Activated T-cell treated with anti-CD3 and anti-CD28 coated beads, Interleukin-2, amount 50 U/mL, for 48 hours (primary cell): ENCODE results near the gene MBOAT7.
"Not testable (repeated sequence)": the region's sequence is repeated elsewhere in the genome, so short reads cannot be mapped to it uniquely, and the experiment has no call there.

Experiments
- DNase-seq, 2 experiments: peaks; one replicate each; pipeline ENCODE4 v3.0.0-alpha.2; 2020

Gene MBOAT7

DNA sequence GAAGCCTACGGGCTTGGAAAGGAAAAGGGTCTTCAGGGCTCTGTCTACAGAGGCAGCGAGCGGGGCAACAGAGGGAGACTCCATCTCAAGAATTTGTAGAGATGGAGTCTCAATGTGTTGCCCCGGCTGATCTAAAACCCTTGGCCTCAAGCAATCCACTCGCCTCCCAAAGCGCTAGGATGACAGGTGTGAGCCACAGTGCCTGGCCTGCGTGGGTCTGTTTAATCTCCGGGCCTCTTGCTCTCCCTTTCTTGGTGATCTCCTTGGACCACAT is 19.3 kb upstream of the MBOAT7 start:
- peak in 1 of 2 experiments; percentile 79 for DNase-seq

- peak; percentile 81 to 82 for DNase-seq
Observed at GRCh38 chr19:54207983-54208783, 18.8 kb upstream of the MBOAT7 start.

GRCh38 chr19:54207676-54207982 is 18.2 kb upstream of the MBOAT7 start:
- DNase-seq = no peak

DNA sequence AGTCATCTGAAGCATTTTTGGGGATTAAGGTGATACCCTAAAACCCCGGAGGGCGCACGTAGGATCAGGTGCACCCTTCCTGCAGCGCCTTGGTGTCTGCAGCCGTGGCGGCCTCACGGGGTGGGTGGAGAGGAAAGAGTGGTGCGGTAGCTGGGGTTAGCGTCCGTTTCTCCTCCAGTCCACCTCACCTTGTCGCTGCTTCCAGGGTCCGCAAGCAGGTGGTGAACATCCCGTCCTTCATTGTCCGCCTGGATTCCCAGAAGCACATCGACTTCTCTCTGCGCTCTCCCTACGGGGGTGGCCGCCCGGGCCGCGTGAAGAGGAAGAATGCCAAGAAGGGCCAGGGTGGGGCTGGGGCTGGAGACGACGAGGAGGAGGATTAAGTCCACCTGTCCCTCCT is 17.8 kb upstream of the MBOAT7 start:
- DNase-seq = peak; percentile 59 to 61

DNA sequence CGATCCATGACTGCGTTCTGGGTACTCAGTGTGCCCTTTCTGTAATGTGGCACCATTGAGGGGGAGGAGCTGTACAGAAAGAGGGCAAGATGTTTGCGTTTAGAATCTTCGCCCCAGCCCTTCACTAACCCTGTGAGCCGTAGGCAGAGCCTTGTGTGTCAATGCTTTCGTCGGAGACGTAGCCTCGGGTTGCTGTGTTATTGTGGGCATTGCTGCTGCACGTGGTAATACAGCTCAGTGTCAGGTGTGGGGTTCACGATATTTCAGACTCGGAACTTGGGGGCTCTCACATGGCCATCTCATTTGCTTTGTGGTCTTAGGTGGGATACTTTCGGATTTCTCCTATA is 17.4 kb upstream of the MBOAT7 start:
- no peak for DNase-seq

GRCh38 chr19:54206030-54206830 is 16.9 kb upstream of the MBOAT7 start:
- peak; percentile 55 for DNase-seq

- no peak for DNase-seq
Observed at GRCh38 chr19:54204767-54205468, 15.5 kb upstream of the MBOAT7 start.

GRCh38 chr19:54203151-54203611 is 13.8 kb upstream of the MBOAT7 start:
- DNase-seq = no peak

DNA sequence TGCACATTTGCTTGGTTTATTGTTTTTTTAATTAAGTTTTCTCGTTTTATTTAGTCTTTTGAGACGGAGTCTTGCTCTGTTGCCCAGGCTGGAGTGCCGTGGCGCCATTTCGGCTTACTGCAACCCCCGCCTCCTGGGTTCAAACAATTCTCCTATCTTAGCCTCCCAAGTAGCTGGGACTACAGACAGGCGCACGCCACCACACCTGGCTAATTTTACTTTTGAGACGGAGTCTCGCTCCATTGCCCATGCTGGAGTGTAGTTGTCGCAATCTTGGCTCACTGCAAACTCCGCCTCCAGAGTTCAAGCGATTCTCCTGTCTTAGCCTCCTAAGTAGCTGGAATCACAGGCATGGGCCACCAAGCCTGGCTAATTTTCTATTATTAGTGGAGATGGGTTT is 12.6 kb upstream of the MBOAT7 start:
- DNase-seq = no peak

- DNase-seq = no peak
Observed at GRCh38 chr19:54201172-54201701, 11.9 kb upstream of the MBOAT7 start.

DNA sequence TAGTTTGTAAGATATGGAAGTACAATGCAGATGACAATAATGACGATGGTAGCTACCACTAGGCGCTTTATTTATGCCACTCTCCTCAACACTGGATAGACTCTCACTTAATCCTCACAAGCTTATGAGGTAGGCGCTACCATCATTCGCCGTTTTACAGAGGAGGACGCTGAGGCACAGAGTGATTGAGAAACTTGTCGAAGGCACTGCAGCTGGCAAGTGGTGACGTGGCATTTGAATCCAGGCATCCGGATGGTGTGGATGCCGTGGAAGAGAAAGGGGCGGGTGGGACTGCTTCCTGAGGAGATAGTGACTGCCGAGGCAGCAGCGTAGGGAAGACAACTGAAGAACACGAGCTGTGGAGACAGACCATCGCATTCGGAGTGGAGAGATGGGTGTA is 10.0 kb upstream of the MBOAT7 start:
- DNase-seq = no peak

DNA sequence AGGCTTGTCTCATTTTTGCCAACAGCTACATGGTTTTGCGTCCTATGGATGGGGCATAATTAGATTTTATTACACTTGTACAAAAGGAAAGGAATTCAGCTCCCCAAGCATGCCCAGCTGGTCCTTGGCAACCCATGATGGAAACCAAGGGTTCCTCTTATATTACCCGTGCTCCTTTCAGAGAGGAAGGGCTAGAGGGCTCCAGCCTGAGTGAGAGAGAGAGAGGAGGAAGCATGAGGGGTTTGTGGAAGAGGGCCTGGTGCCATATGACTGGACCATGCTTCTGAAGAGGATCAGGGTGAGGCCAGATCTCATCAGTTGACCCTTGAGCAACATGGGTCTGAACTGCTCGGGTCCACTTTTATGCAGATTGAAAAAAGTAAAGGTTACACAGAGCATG is 7.7 kb upstream of the MBOAT7 start:
- no peak for DNase-seq

DNA sequence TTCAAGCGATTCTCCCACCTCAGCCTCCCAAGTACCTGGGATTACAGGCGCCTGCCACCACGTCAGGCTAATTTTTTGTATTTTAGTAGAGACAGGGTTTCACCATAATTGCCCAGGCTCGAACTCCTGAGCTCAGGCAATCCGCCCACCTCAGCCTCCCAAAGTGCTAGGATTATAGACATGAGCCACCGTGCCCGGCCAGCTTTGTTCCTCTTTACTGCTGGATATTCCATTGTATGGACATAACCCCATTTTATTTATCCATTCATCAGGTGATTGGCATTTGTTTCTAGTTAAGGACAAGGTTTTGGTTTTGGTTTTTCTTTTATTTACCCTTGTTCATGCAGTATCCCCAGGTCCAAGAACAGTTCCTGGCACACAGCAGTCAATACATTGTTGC is 7.2 kb upstream of the MBOAT7 start:
- no peak for DNase-seq

GRCh38 chr19:54194463-54194862 is 5.1 kb upstream of the MBOAT7 start:
- DNase-seq = not testable (repeated sequence)

- no peak for DNase-seq
Observed at GRCh38 chr19:54193011-54193410, 3.6 kb upstream of the MBOAT7 start.

DNA sequence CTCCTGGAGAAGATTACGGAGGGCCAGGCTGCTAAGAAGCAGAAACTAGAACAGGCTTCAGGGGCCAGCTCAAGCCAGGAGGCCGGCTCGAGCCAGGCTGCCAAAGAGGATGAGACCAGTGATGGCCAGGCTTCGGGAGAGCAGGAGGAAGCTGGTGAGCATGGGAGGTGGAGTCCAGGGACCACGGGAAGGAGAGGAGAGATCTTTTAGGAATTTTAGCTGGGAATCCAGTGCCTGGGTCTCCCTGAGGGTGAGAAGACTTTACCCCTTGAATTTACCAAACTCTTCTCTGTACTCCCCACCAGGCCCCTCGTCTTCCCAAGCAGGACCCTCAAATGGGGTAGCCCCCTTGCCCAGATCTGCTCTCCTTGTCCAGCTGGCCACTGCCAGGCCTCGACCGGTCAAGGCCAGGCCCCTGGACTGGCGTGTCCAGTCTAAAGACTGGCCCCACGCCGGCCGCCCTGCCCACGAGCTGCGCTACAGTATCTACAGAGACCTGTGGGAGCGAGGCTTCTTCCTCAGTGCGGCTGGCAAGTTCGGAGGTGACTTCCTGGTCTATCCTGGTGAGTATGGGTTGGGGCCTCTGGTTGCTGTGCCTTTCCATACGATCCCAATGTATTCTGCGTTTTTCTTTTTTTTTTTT is 2.6 kb upstream of the MBOAT7 start:
- no peak for DNase-seq

GRCh38 chr19:54191011-54191810 is 1.8 kb upstream of the MBOAT7 start, which contains the start of gene TSEN34:
Gene TSEN34, plus strand, starts transcription at chr19:54191308. Its CDS starts 57 bp downstream, at chr19:54191365.
- DNase-seq = peak in 1 of 2 experiments; percentile 91

DNA sequence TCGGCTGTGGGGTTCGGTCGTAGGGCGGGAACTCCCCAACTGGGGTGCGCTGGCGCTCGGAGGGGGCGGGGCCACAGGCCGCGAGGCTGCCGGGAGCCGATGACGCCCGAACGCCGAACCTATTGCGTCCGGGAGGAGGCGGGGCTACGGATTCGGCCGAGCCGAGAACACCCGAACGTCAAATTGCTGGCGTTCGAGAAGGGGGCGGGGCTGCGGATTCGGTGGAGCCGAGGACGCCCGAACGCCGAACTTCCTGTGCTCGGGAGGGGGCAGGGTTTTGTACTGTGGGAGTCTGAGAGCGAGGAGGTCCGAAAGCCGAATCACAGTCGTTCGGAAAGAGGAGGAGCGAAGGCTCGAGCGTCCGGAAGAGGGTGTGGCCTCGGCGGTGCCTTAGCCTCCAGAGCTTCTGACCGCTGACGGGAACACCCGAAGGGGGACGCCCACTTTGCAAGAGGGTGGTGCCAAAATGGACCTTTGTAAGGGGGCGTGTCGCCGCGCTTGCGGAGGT is 1.2 kb upstream of the MBOAT7 start:
- DNase-seq = peak; percentile 100

DNA sequence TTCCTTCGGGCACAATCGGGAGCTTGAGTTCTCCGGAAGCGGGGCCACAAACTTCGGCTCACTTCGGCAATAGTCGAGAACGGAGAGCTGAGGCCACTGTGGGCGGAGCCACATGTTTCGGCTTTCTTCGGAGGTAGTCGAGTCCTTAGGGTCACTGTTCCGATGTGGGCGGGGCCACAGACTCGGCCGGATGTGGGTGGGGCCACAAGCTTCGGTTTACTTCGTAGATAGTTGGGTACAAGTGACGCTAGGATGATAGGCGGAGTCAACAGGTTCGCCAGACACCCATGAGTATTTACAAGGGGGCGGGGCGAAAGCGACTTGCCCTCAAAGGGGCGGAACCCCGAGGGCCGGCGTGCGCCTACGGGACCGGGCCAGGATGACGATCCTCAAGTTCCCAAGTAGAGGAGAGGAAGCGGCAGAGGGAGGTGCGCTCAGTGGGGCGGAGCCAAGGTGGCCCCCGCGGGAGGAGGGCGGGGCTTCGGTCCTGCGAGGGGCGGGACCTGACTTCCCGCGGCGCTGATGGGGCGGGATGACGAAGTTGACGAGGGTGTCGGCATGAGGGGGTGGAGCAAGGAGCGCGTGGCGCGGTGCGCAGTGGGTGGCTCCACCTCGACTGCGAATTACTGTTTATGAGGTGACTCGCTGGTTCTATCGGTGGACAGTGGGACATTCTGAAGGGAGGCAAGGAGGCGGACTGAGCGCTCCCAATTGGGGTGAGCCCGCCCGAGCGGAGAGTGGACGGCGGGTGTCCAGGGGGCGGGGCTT is 539 bp upstream of the MBOAT7 start:
- peak; percentile 100 for DNase-seq

GRCh38 chr19:54188215-54188871 is 1.0 kb downstream of the MBOAT7 start:
- peak; percentile 72 to 73 for DNase-seq
